ENCODE measurements around the gene CEP57. TPM values are rescaled to one million over a fixed set of nuclear protein-coding genes. Genes with fewer than 3 reads are reported as not detected.

The CEP57 gene
- total RNA-seq, 4 donors from 2014 or later = 22.4 to 61.7 (median 40.2) TPM

DNA sequence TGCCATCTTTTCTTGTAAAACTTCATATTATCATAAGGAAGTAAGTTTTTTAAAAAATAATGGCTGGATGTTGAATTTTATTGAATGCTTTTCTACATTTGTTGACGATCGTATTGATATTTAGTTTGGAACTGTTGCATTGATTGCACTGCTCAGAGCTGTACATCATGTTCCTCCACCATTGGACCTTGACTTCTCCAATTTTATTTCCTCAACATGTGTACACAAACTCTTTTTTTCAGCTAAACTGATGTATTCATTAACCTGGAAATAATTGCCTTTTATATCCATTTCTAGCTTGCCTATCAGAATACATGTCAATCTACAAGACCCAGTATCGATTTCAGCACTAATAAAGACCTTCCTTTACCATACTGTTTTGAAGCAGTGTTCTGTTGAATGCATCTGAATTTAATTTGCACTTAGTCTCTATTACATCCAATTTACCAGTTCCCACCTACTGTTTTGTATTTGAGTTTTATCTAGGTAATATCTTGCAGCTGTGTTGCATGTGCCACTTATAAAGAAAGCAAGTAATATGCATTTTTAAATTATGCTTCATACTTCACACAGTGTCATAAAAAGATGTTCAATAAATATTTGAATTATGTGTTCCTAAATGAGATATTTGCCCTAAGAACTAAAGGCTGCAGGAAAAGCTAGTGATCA lies 5.5 kb downstream of the CEP57 start:
- TF ChIP-seq EP300 (IDR thresholded peaks at IDR 0.05; ENCODE audit: low read depth) (no peak), POLR2AphosphoS5 (IDR thresholded peaks at IDR 0.05) (no peak), POLR2A (IDR thresholded peaks at IDR 0.05) (no peak)
- TF ChIP-seq, protein P1, sequence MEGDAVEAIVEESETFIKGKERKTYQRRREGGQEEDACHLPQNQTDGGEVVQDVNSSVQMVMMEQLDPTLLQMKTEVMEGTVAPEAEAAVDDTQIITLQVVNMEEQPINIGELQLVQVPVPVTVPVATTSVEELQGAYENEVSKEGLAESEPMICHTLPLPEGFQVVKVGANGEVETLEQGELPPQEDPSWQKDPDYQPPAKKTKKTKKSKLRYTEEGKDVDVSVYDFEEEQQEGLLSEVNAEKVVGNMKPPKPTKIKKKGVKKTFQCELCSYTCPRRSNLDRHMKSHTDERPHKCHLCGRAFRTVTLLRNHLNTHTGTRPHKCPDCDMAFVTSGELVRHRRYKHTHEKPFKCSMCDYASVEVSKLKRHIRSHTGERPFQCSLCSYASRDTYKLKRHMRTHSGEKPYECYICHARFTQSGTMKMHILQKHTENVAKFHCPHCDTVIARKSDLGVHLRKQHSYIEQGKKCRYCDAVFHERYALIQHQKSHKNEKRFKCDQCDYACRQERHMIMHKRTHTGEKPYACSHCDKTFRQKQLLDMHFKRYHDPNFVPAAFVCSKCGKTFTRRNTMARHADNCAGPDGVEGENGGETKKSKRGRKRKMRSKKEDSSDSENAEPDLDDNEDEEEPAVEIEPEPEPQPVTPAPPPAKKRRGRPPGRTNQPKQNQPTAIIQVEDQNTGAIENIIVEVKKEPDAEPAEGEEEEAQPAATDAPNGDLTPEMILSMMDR (IDR thresholded peaks at IDR 0.05) = no peak
- no peaks in the 10 kb centered on the region for H3K9me3 ChIP-seq
- no peak overlapping the region for H3K4me3 ChIP-seq
- peaks cover 8 to 26% (median 15%) of the 10 kb centered on the region in 4 donors for H3K4me1 ChIP-seq
- DNase-seq = no peak
- WGBS, 2 donors (ENCODE audit: low coverage in 1 of 2) = 54 to 63% methylated on average over 3 of the region's 3 CpGs
- no peak overlapping the region for H3K27ac ChIP-seq
- in situ Hi-C loops (cut with MboI; ENCODE audit: low pct_ligation_motif_present in 1 of 4, low pct_unique_long_range_greater_than_20kb in 1 of 4, low sequenced_read_pairs in 3 of 4) (loop anchor here in 1 of 4 donors (25.0 kb wide), 1 partner anchor 1308 kb away; the partner anchor contains the start of genes ANKRD49 and MRE11), intact Hi-C loops (cut with DNase I; ENCODE audit: low total_unique reads) (no loop called here)
- H3K36me3 ChIP-seq = peaks cover 0 to 10% (median 4%) of the 10 kb centered on the region in 4 donors
- H3K27me3 ChIP-seq = no peaks in the 10 kb centered on the region

DNA sequence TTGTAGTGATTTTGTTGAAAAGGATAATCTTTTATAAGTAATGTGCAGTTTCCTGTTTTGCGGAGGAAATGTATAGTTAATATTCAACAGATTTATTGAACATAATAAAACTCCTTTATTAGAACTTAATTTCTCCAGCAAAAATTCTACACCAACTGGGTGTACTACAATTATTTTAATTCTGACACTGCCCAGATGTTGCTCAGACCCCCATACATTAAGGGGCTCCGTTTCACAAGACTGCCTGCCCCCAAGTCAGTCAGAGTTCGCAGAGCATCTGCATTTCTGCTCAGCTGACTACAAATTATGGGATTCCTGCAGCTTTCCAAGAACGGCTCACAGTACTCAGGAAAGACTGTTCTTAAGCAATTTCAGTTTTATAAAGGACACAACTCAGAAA lies 6.2 kb downstream of the CEP57 start:
- TF ChIP-seq POLR2A (IDR thresholded peaks at IDR 0.05) = no peak
- no peak for TF ChIP-seq POLR2AphosphoS5 (IDR thresholded peaks at IDR 0.05)
- no peak for TF ChIP-seq EP300 (IDR thresholded peaks at IDR 0.05; ENCODE audit: low read depth)
- TF ChIP-seq, protein P1 (IDR thresholded peaks at IDR 0.05) = no peak
- H3K4me3 ChIP-seq = no peak overlapping the region
- WGBS, 2 donors (ENCODE audit: low coverage in 1 of 2) = 78 to 86% methylated on average over 1 to 4 of the region's 4 CpGs
- H3K4me1 ChIP-seq = peaks cover 3 to 22% (median 13%) of the 10 kb centered on the region in 4 donors
- no peak overlapping the region for H3K27ac ChIP-seq
- in situ Hi-C loops (cut with MboI; ENCODE audit: low pct_ligation_motif_present in 1 of 4, low pct_unique_long_range_greater_than_20kb in 1 of 4, low sequenced_read_pairs in 3 of 4) (loop anchor here in 1 of 4 donors (25.0 kb wide), 1 partner anchor 1309 kb away; the partner anchor contains the start of genes ANKRD49 and MRE11), intact Hi-C loops (cut with DNase I; ENCODE audit: low total_unique reads) (no loop called here)
- no peaks in the 10 kb centered on the region for H3K27me3 ChIP-seq
- no peak for DNase-seq
- peaks cover 0 to 10% (median 4%) of the 10 kb centered on the region in 4 donors for H3K36me3 ChIP-seq
- H3K9me3 ChIP-seq = no peaks in the 10 kb centered on the region

DNA sequence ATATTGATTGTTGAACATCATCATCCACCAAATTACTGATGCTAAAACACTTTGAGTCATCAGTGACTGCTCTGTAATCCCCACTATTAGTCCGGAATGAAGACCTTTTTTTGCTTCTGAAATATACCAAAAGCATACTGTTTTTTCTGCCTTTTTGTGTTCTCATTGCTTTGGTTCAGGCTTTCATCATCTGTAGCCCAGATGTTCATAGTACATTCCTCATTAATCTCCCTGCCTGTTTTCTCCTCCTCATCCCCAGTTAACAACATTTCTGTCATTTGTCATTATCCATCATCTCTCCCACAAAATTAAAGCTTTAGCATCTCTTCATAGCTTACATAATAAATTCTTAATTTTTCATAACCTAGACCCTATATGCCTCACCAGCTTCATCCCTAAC lies 9.2 kb downstream of the CEP57 start:
- in situ Hi-C loops (cut with MboI; ENCODE audit: low pct_ligation_motif_present in 1 of 4, low pct_unique_long_range_greater_than_20kb in 1 of 4, low sequenced_read_pairs in 3 of 4) (loop anchor here in 1 of 4 donors (25.0 kb wide), 1 partner anchor 1312 kb away; the partner anchor contains the start of genes ANKRD49 and MRE11), intact Hi-C loops (cut with DNase I; ENCODE audit: low total_unique reads) (no loop called here)
- Histone ChIP-seq H3K9me3 (no peaks in the 10 kb centered on the region), H3K27ac (no peak overlapping the region), H3K27me3 (no peaks in the 10 kb centered on the region), H3K4me3 (no peak overlapping the region), H3K4me1 (peaks cover 0 to 9% (median 4%) of the 10 kb centered on the region in 4 donors), H3K36me3 (peaks cover 0 to 10% (median 4%) of the 10 kb centered on the region in 4 donors)
- TF ChIP-seq EP300 (IDR thresholded peaks at IDR 0.05; ENCODE audit: low read depth) (no peak), POLR2AphosphoS5 (IDR thresholded peaks at IDR 0.05) (no peak), POLR2A (IDR thresholded peaks at IDR 0.05) (no peak)
- TF ChIP-seq, protein P1 (IDR thresholded peaks at IDR 0.05) = no peak
- 75 to 91% methylated on average over 1 of the region's 1 CpG for WGBS, 2 donors (ENCODE audit: low coverage in 1 of 2)
- DNase-seq = no peak

DNA sequence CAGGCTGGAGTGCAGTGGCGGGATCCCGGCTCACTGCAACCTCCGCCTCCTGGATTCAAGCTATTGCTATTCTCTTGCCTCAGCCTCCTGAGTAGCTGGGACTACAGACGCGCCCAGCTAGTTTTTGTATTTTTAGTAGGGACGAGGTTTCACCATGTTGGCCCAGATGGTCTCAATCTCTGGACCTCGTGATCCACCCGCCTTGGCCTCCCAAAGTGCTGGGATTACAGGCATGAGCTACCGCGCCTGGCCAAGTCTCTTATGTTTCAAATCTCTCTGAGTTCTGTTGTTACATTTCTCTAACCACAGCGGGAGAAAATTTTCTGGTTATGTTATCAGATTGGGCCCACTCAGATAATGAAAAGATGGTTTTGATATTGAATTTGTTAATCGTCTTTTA lies 10.1 kb downstream of the CEP57 start:
- Histone ChIP-seq H3K4me3 (no peak overlapping the region), H3K9me3 (no peaks in the 10 kb centered on the region), H3K4me1 (peaks cover 0 to 7% (median 2%) of the 10 kb centered on the region in 4 donors), H3K27me3 (no peaks in the 10 kb centered on the region), H3K27ac (no peak overlapping the region), H3K36me3 (peaks cover 0 to 10% (median 4%) of the 10 kb centered on the region in 4 donors)
- DNase-seq = no peak
- WGBS, 2 donors (ENCODE audit: low coverage in 1 of 2) = 94 to 100% methylated on average over 5 to 12 of the region's 12 CpGs
- TF ChIP-seq POLR2A (IDR thresholded peaks at IDR 0.05) (no peak), EP300 (IDR thresholded peaks at IDR 0.05; ENCODE audit: low read depth) (no peak), POLR2AphosphoS5 (IDR thresholded peaks at IDR 0.05) (no peak)
- TF ChIP-seq, protein P1 (IDR thresholded peaks at IDR 0.05) = no peak
- in situ Hi-C loops (cut with MboI; ENCODE audit: low pct_ligation_motif_present in 1 of 4, low pct_unique_long_range_greater_than_20kb in 1 of 4, low sequenced_read_pairs in 3 of 4) = no loop called here
- intact Hi-C loops (cut with DNase I; ENCODE audit: low total_unique reads) = no loop called here
